OCI-LY3 (cell line): Measurements from ENCODE around the gene MUS81.

Experiments used
- H2AFZ ChIP-seq: fragments of 200-600, 300-600 bp; shearing (Covaris generic); 2 replicates; pipeline ENCODE4 v1.6.0; 2014; ENCODE audit warnings: antibody characterized with exemption, low read depth, low read length
- H3K27ac ChIP-seq: fragments of 200-600, 300-600 bp; sonication (generic); 2 replicates; pipeline ENCODE4 v1.5.1; 2014; ENCODE audit warnings: mild to moderate bottlenecking, low read length, moderate library complexity, mixed read lengths
- H3K27me3 ChIP-seq: fragments of 200-600, 300-600 bp; sonication (generic); 2 replicates; pipeline ENCODE4 v1.6.1; 2014; ENCODE audit warnings: low read depth, low read length, mixed read lengths
- H3K36me3 ChIP-seq: fragments of 200-600, 300-600 bp; sonication (generic); replicated peaks from 2 replicates; pipeline ENCODE3; 2014; ENCODE audit warnings: low read depth, low read length, mixed read lengths
- H3K4me1 ChIP-seq: fragments of 300-600, 200-600 bp; sonication (generic); 2 replicates; pipeline ENCODE4 v1.6.1; 2014; ENCODE audit warnings: low read length, mixed read lengths
- H3K4me2 ChIP-seq: fragments of 200-600, 300-600 bp; sonication (generic); 2 replicates; pipeline ENCODE4 v1.6.1; 2014; ENCODE audit warnings: low read length, mixed read lengths
- H3K4me3 ChIP-seq: fragments of 300-600, 200-600 bp; sonication (generic); 2 replicates; pipeline ENCODE4 v1.5.1; 2014; ENCODE audit warnings: antibody characterized with exemption, mild to moderate bottlenecking, low read length, moderate library complexity
- H3K79me2 ChIP-seq: fragments of 300-600, 200-600 bp; shearing (Covaris generic); 2 replicates; pipeline ENCODE4 v1.6.1; 2014; ENCODE audit warnings: mild to moderate bottlenecking, low read length, mixed read lengths
- H3K9ac ChIP-seq: fragments of 300-600, 200-600 bp; shearing (Covaris generic); 2 replicates; pipeline ENCODE4 v1.6.0; 2014; ENCODE audit warnings: mild to moderate bottlenecking, low read length, moderate library complexity
- H3K9me3 ChIP-seq: fragments of 200-600, 300-600 bp; shearing (Covaris generic); 2 replicates; pipeline ENCODE4 v1.6.1; 2014; ENCODE audit warnings: low read length, mixed read lengths; ENCODE audit not compliant: insufficient read depth
- H4K20me1 ChIP-seq: fragments of 200-600, 300-600 bp; sonication (generic); 2 replicates; pipeline ENCODE4 v1.6.1; 2016; ENCODE audit warnings: low read length, mixed read lengths; ENCODE audit not compliant: insufficient read depth
- CTCF ChIP-seq: fragments of 200-600, 300-600 bp; sonication (generic); IDR thresholded peaks from 2 replicates; pipeline ENCODE4 v1.5.1; 2014; ENCODE audit warnings: antibody characterized with exemption, low read length, low read depth
- EZH2phosphoT487 ChIP-seq: fragments of 200-600 bp; shearing (Covaris generic); IDR thresholded peaks from 2 replicates; pipeline ENCODE4 v1.6.1; 2018; ENCODE audit warnings: antibody characterized with exemption, mixed run types, low read depth

The MUS81 gene

DNA sequence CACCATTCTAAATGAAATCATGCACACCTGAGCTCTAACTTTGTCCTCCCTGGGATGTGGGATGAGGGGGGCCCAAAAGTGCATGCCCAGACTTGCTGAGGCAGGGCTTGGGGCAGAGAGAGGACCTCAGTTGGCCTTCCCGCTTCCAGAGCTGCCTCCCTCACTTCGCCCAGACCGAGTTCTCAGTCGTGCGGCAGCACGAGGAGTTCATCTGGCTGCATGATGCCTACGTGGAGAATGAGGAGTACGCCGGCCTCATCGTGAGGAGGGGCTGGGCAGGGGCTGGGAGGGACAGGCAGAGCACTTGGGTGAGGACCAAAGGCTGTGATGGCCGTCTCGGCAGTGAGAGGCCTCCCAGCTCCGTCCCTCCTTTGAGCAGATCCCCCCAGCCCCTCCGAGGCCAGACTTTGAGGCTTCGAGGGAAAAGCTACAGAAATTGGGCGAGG is 10.4 kb upstream of the MUS81 start:
- H3K4me1 ChIP-seq: no peaks in the 10 kb centered on the region
- H4K20me1 ChIP-seq: peaks cover 18% of the 10 kb centered on the region
- H3K4me2 ChIP-seq: no peak overlapping the region
- H3K4me3 ChIP-seq: no peak overlapping the region
- no peak overlapping the region for H2AFZ ChIP-seq
- peaks cover 11% of the 10 kb centered on the region for H3K79me2 ChIP-seq
- 0 out of 2 replicates have a peak, but pooled peaks cover 3% of the 10 kb centered on the region for H3K27me3 ChIP-seq
- TF ChIP-seq CTCF (no peak), EZH2phosphoT487 (no peak)
- no peak overlapping the region for H3K27ac ChIP-seq
- H3K9me3 ChIP-seq: no peaks in the 10 kb centered on the region
- peaks cover 39% of the 10 kb centered on the region for H3K36me3 ChIP-seq
- no peak overlapping the region for H3K9ac ChIP-seq

- no peak overlapping the region for H2AFZ ChIP-seq
- TF ChIP-seq CTCF (no peak), EZH2phosphoT487 (no peak)
- H3K9me3 ChIP-seq: no peaks in the 10 kb centered on the region
- H4K20me1 ChIP-seq: peaks cover 24% of the 10 kb centered on the region
- H3K4me2 ChIP-seq: no peak overlapping the region
- H3K4me1 ChIP-seq: no peaks in the 10 kb centered on the region
- no peak overlapping the region for H3K4me3 ChIP-seq
- H3K27me3 ChIP-seq: 0 out of 2 replicates have a peak, but pooled peaks cover 3% of the 10 kb centered on the region
- H3K27ac ChIP-seq: no peak overlapping the region
- peaks cover 44% of the 10 kb centered on the region for H3K36me3 ChIP-seq
- no peak overlapping the region for H3K9ac ChIP-seq
- H3K79me2 ChIP-seq: peaks cover 18% of the 10 kb centered on the region
These were observed 9.8 kb upstream of the MUS81 start for GRCh38 chr11:65850217-65851082.

DNA sequence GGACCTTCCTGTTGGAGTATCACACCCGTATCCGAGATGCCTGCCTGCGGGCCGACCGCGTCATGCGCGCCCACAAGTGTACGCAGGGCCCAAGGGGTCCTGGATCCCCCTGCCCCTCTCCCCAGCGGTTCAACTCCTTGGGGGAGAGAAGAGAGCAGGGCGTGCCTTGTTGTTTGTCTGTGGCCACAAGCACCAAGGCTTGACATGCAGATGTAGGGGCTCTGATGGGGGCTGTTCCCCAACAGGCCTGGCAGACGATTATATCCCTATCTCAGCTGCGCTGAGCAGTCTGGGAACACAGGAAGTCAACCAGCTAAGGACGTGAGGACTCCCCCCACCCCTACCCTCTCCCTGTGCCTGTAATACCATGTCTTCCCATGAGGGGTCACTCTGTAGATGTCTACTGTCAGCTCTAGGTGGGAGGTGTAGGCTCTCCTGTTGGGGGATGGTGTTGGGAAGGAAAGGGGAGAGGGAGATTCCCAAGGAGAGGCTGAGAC is 9.1 kb upstream of the MUS81 start:
- H3K4me2 ChIP-seq: no peak overlapping the region
- H3K4me1 ChIP-seq: peaks cover 2% of the 10 kb centered on the region
- no peak overlapping the region for H3K9ac ChIP-seq
- H3K4me3 ChIP-seq: no peak overlapping the region
- peaks cover 51% of the 10 kb centered on the region for H3K36me3 ChIP-seq
- H4K20me1 ChIP-seq: peaks cover 31% of the 10 kb centered on the region
- H3K27me3 ChIP-seq: 0 out of 2 replicates have a peak, but pooled peaks cover 3% of the 10 kb centered on the region
- H3K9me3 ChIP-seq: no peaks in the 10 kb centered on the region
- no peak overlapping the region for H3K27ac ChIP-seq
- H3K79me2 ChIP-seq: peaks cover 25% of the 10 kb centered on the region
- no peak for TF ChIP-seq EZH2phosphoT487
- TF ChIP-seq CTCF: peak; percentile 55
- H2AFZ ChIP-seq: no peak overlapping the region

DNA sequence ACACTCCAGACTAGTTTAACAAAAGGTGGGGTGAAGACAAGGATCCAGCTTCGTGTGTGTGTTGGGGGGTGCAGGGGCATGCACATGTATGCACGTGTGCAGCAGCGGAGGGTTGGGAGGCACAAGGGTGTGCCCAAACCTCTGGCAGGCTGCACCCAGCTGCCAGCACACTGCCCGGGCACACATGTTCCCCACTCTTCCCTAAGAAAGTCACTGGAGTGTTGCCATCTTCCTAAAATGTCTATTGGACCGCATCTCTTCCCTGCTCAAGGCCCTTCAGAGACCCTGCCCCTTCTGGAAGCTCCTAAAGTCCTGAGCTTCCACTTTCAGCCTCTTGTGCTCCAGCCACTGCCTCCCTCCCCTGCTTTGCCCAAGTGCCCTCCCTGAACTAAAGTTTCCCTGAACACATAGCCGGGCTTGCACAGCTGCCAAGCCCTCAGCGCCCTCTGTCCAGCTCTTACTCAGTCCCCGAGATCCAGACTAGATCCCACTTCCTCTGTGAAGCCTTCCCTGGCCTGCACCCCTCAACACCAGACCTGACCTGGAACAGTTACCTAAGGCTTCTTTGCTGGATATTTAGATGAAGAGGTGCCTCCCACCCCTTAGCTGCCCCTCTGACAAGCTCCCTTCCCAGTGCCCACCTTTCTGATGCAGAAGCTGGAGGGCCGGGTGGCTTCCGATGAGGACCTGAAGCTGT is 8.3 kb upstream of the MUS81 start:
- Histone ChIP-seq H3K4me1 (peaks cover 8% of the 10 kb centered on the region), H3K4me3 (no peak overlapping the region), H3K27me3 (0 out of 2 replicates have a peak, but pooled peaks cover 3% of the 10 kb centered on the region), H3K79me2 (peaks cover 33% of the 10 kb centered on the region), H3K36me3 (peaks cover 59% of the 10 kb centered on the region), H3K27ac (no peak overlapping the region), H3K9ac (no peak overlapping the region), H3K9me3 (no peaks in the 10 kb centered on the region), H4K20me1 (peaks cover 39% of the 10 kb centered on the region), H2AFZ (no peak overlapping the region), H3K4me2 (no peak overlapping the region)
- TF ChIP-seq EZH2phosphoT487: no peak
